ENCODE results near the gene SLC5A1. TPM values are rescaled to one million over a fixed set of nuclear protein-coding genes. Genes with fewer than 3 reads are reported as not detected.

Gene SLC5A1
- total RNA-seq, 4 donors from 2014 or later = 0.14 to 0.59 TPM; not detected in 2

DNA sequence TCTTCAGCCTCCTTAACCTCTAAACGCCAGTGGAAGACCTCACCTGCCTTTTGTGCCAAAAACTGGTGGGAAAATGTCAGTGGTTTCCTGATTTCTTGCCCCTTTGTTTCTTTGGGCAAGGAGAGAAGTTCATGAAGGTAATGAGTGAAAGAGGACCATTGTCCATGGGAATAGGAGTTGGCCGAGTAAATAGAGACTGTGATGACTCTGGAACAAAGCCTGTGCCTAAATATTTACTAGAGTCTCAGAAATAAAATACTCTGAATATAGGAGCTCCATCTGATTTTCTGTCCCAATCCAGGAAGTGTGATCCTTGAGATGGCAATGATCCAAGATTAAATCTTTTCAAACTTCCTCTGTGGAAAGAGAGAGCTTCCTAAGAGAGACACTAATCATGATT is 12.0 kb downstream of the SLC5A1 start:
- no peaks in the 10 kb centered on the region for H3K27me3 ChIP-seq
- H3K4me1 ChIP-seq = no peaks in the 10 kb centered on the region
- no peak for DNase-seq
- H3K4me3 ChIP-seq = no peak overlapping the region
- H3K9me3 ChIP-seq = no peaks in the 10 kb centered on the region
- intact Hi-C loops (cut with DNase I; ENCODE audit: low total_unique reads) = no loop called here
- H3K27ac ChIP-seq = no peak overlapping the region
- TF ChIP-seq POLR2A (IDR thresholded peaks at IDR 0.05) (no peak), CTCF (IDR thresholded peaks at IDR 0.05) (no peak)
- no peaks in the 10 kb centered on the region for H3K36me3 ChIP-seq

GRCh38 chr22:32058656-32059260 is 15.7 kb downstream of the SLC5A1 start:
- Histone ChIP-seq H3K27me3 (no peaks in the 10 kb centered on the region), H3K27ac (no peak overlapping the region), H3K4me3 (no peak overlapping the region), H3K9me3 (no peaks in the 10 kb centered on the region), H3K36me3 (no peaks in the 10 kb centered on the region), H3K4me1 (no peaks in the 10 kb centered on the region)
- DNase-seq = no peak
- intact Hi-C loops (cut with DNase I; ENCODE audit: low total_unique reads) = no loop called here
- no peak for TF ChIP-seq POLR2A (IDR thresholded peaks at IDR 0.05)
- no peak for TF ChIP-seq CTCF (IDR thresholded peaks at IDR 0.05)

GRCh38 chr22:32059426-32059825 is 16.4 kb downstream of the SLC5A1 start:
- H3K9me3 ChIP-seq = no peaks in the 10 kb centered on the region
- no peak for TF ChIP-seq POLR2A (IDR thresholded peaks at IDR 0.05)
- no peak for TF ChIP-seq CTCF (IDR thresholded peaks at IDR 0.05)
- H3K36me3 ChIP-seq = no peaks in the 10 kb centered on the region
- no peaks in the 10 kb centered on the region for H3K4me1 ChIP-seq
- H3K27me3 ChIP-seq = no peaks in the 10 kb centered on the region
- intact Hi-C loops (cut with DNase I; ENCODE audit: low total_unique reads) = no loop called here
- DNase-seq = no peak
- H3K27ac ChIP-seq = no peak overlapping the region
- H3K4me3 ChIP-seq = no peak overlapping the region

GRCh38 chr22:32063701-32064100 is 20.6 kb downstream of the SLC5A1 start:
- H3K4me1 ChIP-seq = no peaks in the 10 kb centered on the region
- intact Hi-C loops (cut with DNase I; ENCODE audit: low total_unique reads) = no loop called here
- H3K4me3 ChIP-seq = no peak overlapping the region
- no peaks in the 10 kb centered on the region for H3K36me3 ChIP-seq
- no peak for TF ChIP-seq CTCF (IDR thresholded peaks at IDR 0.05)
- no peak for TF ChIP-seq POLR2A (IDR thresholded peaks at IDR 0.05)
- H3K27me3 ChIP-seq = no peaks in the 10 kb centered on the region
- no peak overlapping the region for H3K27ac ChIP-seq
- DNase-seq = no peak
- no peaks in the 10 kb centered on the region for H3K9me3 ChIP-seq

- H3K9me3 ChIP-seq = no peaks in the 10 kb centered on the region
- intact Hi-C loops (cut with DNase I; ENCODE audit: low total_unique reads) = no loop called here
- TF ChIP-seq POLR2A (IDR thresholded peaks at IDR 0.05) (no peak), CTCF (IDR thresholded peaks at IDR 0.05) (no peak)
Observed at GRCh38 chr22:32066820-32067219, 23.8 kb downstream of the SLC5A1 start.

More at GRCh38 chr22:32066820-32067219, 23.8 kb downstream of the SLC5A1 start:
- no peak for DNase-seq
- no peaks in the 10 kb centered on the region for H3K27me3 ChIP-seq
- H3K27ac ChIP-seq = no peak overlapping the region
- no peaks in the 10 kb centered on the region for H3K4me1 ChIP-seq
- no peaks in the 10 kb centered on the region for H3K36me3 ChIP-seq
- no peak overlapping the region for H3K4me3 ChIP-seq

Data from uterus (tissue), 4 donors.